GM12865 (cell line): ENCODE measurements around the gene NCDN.
A peak's percentile ranks its signal among the peaks of the same experiment; 100 is the strongest.

Experiments
- DNase-seq: peaks from one replicate; pipeline ENCODE4 v3.0.0; 2010; ENCODE audit warnings: low read depth
- H3K4me3 ChIP-seq: 2 replicates; pipeline ENCODE4 v1.5.1; 2011; ENCODE audit warnings: mild to moderate bottlenecking, low read depth, low read length, control low read depth
- CTCF ChIP-seq: IDR thresholded peaks from 2 replicates; pipeline ENCODE4 v1.5.1; 2011; ENCODE audit warnings: low read length, control low read depth, low read depth, inconsistent platforms; ENCODE audit not compliant: insufficient read depth; ENCODE audit errors: missing control alignments

Gene NCDN

GRCh38 chr1:35564037-35564883 is 6.7 kb downstream of the NCDN start:
- DNase-seq: peak; percentile 90
- peak; percentile 88 for TF ChIP-seq CTCF
- no peak overlapping the region for H3K4me3 ChIP-seq

DNA sequence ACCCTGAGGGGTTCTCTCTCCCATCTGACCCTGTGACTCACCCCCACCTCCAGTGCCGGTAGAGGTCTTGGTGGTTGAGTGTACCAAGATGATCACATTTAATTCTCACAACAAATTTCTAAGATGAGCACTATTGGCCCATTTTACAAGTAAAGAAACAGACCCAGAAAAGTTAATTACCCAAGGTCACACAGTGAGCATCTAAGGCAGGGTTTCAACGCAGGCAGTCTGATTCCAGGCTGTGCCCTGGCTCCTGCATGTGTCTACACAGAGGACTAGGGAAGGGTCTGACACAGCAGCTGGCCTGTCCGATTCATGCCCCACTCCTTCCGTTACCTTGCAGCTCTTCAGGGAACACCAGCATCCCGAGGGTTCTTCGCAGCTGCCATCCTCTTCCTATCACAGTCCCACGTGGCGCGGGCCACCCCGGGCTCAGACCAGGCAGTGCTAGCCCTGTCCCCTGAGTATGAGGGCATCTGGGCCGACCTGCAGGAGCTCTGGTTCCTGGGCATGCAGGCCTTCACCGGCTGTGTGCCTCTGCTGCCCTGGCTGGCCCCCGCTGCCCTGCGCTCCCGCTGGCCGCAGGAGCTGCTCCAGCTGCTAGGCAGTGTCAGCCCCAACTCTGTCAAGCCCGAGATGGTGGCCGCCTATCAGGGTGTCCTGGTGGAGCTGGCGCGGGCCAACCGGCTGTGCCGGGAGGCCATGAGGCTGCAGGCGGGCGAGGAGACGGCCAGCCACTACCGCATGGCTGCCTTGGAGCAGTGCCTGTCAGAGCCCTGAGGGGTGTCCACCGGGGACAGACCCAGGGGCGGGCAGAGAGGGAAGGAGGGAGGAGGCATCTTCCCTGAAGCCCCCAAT is 7.5 kb downstream of the NCDN start:
- TF ChIP-seq CTCF: no peak
- no peak for DNase-seq
- no peak overlapping the region for H3K4me3 ChIP-seq

- H3K4me3 ChIP-seq: no peak overlapping the region
- no peak for DNase-seq
- no peak for TF ChIP-seq CTCF
These were observed 8.1 kb downstream of the NCDN start for GRCh38 chr1:35565742-35566133.

DNA sequence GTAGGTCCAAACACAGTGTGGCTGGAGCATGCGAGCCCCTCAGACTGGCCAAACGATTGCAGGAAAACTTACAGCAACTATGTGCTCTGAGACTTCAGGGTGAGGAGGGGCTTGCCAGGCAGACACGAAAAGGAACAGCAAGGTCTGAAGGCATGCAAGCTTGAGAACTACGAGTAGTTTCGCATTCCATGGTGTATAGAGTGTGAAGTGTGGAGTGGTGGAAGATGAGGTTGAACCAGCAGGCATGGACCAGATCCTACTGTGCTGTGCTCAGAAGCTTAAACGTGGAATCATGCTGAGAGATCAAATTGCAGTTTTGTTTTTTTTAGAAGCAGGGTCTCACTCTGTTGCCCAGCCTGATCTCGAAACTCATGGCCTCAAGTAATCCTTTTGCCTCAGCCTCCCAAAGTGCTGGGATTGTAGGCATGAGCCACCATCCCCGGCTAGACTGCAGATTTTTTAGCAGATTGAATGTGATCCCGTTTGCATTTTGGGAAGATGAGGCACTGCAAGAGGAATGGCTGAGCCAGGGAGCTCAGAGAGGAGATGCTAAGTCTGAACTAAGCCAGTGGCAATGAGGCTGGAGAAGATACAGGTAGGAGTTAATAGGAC is 10.5 kb downstream of the NCDN start:
- no peak for TF ChIP-seq CTCF
- DNase-seq: no peak
- H3K4me3 ChIP-seq: no peak overlapping the region

DNA sequence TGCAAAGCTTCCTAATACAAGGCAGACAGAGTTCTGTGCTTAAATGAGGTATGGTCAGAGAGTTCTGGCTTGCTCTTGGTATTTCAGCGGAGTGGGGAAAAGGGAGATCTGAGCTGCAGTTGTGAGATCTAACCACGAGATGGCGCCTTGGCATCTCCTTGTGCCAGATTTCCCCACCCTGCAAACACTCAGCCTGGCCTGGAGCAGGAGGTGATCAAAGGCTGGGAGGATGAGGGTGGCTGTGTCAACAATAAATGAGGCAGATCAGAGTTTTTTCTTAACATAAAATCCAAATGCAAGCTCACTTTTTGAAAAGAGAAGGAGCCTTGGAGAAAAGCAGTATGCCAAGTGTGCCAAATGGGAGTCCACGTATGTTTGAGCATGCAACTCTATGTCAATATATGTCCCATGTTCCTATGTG is 11.4 kb downstream of the NCDN start:
- no peak overlapping the region for H3K4me3 ChIP-seq
- peak; percentile 87 for TF ChIP-seq CTCF
- peak; percentile 73 for DNase-seq

GRCh38 chr1:35569936-35570335 is 12.3 kb downstream of the NCDN start:
- DNase-seq: no peak
- no peak for TF ChIP-seq CTCF
- H3K4me3 ChIP-seq: no peak overlapping the region
